Hematopoietic multipotent progenitor cell (in vitro differentiated cells): Measurements from ENCODE around the gene SOX1. TPM values are rescaled to one million over a fixed set of nuclear protein-coding genes. Genes with fewer than 3 reads are reported as not detected.

Source experiments
- small RNA-seq: library from RNA; depleted of rRNA; stranded (forward); fragments of <200 nt; gene quantifications from one replicate; pipeline ENCODE3, GENCODE V24; 2012
- total RNA-seq: library from RNA; depleted of rRNA; stranded (reverse); fragments of >200 nt; gene quantifications from one replicate; pipeline ENCODE4 v1.2.3, GENCODE V29; 2012

The SOX1 gene
- total RNA-seq, 1 donor: not detected

Small RNAs within 50 kb of the gene (small RNA-seq; reads per million reads assigned to genes)
- gene RF00287: 0.27 reads per million
